ENCODE data around the gene DICER1.

- TF ChIP-seq EZH2 (IDR thresholded peaks at IDR 0.05; ENCODE audit: low read depth, unreplicated experiment) (no peak), POLR2AphosphoS5 (IDR thresholded peaks at IDR 0.05; ENCODE audit: low read depth) (no peak), CREB1 (CRISPR knock-in tag; IDR thresholded peaks at IDR 0.05; ENCODE audit: low read depth) (no peak), ETS1 (IDR thresholded peaks at IDR 0.05) (no peak), JUNB (IDR thresholded peaks at IDR 0.05; ENCODE audit: unreplicated experiment) (no peak), EZH2phosphoT487 (IDR thresholded peaks at IDR 0.05; ENCODE audit: unreplicated experiment) (no peak), NANOG (IDR thresholded peaks at IDR 0.05; ENCODE audit: borderline replicate concordance) (no peak), ZNF331 (CRISPR knock-in tag; IDR thresholded peaks at IDR 0.05; ENCODE audit: low read depth) (no peak), ZNF114 (CRISPR knock-in tag; IDR thresholded peaks at IDR 0.05) (no peak), STAT1 (IDR thresholded peaks at IDR 0.05; ENCODE audit: unreplicated experiment) (no peak)
- TF ChIP-seq, protein P1, sequence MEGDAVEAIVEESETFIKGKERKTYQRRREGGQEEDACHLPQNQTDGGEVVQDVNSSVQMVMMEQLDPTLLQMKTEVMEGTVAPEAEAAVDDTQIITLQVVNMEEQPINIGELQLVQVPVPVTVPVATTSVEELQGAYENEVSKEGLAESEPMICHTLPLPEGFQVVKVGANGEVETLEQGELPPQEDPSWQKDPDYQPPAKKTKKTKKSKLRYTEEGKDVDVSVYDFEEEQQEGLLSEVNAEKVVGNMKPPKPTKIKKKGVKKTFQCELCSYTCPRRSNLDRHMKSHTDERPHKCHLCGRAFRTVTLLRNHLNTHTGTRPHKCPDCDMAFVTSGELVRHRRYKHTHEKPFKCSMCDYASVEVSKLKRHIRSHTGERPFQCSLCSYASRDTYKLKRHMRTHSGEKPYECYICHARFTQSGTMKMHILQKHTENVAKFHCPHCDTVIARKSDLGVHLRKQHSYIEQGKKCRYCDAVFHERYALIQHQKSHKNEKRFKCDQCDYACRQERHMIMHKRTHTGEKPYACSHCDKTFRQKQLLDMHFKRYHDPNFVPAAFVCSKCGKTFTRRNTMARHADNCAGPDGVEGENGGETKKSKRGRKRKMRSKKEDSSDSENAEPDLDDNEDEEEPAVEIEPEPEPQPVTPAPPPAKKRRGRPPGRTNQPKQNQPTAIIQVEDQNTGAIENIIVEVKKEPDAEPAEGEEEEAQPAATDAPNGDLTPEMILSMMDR (conservative IDR thresholded peaks at IDR 0.05; ENCODE audit: low read depth in 2 of 2), result no peak
- TF ChIP-seq, protein P2, sequence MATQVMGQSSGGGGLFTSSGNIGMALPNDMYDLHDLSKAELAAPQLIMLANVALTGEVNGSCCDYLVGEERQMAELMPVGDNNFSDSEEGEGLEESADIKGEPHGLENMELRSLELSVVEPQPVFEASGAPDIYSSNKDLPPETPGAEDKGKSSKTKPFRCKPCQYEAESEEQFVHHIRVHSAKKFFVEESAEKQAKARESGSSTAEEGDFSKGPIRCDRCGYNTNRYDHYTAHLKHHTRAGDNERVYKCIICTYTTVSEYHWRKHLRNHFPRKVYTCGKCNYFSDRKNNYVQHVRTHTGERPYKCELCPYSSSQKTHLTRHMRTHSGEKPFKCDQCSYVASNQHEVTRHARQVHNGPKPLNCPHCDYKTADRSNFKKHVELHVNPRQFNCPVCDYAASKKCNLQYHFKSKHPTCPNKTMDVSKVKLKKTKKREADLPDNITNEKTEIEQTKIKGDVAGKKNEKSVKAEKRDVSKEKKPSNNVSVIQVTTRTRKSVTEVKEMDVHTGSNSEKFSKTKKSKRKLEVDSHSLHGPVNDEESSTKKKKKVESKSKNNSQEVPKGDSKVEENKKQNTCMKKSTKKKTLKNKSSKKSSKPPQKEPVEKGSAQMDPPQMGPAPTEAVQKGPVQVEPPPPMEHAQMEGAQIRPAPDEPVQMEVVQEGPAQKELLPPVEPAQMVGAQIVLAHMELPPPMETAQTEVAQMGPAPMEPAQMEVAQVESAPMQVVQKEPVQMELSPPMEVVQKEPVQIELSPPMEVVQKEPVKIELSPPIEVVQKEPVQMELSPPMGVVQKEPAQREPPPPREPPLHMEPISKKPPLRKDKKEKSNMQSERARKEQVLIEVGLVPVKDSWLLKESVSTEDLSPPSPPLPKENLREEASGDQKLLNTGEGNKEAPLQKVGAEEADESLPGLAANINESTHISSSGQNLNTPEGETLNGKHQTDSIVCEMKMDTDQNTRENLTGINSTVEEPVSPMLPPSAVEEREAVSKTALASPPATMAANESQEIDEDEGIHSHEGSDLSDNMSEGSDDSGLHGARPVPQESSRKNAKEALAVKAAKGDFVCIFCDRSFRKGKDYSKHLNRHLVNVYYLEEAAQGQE (IDR thresholded peaks at IDR 0.05; ENCODE audit: unreplicated experiment), result no peak
- TF ChIP-seq, protein P3, sequence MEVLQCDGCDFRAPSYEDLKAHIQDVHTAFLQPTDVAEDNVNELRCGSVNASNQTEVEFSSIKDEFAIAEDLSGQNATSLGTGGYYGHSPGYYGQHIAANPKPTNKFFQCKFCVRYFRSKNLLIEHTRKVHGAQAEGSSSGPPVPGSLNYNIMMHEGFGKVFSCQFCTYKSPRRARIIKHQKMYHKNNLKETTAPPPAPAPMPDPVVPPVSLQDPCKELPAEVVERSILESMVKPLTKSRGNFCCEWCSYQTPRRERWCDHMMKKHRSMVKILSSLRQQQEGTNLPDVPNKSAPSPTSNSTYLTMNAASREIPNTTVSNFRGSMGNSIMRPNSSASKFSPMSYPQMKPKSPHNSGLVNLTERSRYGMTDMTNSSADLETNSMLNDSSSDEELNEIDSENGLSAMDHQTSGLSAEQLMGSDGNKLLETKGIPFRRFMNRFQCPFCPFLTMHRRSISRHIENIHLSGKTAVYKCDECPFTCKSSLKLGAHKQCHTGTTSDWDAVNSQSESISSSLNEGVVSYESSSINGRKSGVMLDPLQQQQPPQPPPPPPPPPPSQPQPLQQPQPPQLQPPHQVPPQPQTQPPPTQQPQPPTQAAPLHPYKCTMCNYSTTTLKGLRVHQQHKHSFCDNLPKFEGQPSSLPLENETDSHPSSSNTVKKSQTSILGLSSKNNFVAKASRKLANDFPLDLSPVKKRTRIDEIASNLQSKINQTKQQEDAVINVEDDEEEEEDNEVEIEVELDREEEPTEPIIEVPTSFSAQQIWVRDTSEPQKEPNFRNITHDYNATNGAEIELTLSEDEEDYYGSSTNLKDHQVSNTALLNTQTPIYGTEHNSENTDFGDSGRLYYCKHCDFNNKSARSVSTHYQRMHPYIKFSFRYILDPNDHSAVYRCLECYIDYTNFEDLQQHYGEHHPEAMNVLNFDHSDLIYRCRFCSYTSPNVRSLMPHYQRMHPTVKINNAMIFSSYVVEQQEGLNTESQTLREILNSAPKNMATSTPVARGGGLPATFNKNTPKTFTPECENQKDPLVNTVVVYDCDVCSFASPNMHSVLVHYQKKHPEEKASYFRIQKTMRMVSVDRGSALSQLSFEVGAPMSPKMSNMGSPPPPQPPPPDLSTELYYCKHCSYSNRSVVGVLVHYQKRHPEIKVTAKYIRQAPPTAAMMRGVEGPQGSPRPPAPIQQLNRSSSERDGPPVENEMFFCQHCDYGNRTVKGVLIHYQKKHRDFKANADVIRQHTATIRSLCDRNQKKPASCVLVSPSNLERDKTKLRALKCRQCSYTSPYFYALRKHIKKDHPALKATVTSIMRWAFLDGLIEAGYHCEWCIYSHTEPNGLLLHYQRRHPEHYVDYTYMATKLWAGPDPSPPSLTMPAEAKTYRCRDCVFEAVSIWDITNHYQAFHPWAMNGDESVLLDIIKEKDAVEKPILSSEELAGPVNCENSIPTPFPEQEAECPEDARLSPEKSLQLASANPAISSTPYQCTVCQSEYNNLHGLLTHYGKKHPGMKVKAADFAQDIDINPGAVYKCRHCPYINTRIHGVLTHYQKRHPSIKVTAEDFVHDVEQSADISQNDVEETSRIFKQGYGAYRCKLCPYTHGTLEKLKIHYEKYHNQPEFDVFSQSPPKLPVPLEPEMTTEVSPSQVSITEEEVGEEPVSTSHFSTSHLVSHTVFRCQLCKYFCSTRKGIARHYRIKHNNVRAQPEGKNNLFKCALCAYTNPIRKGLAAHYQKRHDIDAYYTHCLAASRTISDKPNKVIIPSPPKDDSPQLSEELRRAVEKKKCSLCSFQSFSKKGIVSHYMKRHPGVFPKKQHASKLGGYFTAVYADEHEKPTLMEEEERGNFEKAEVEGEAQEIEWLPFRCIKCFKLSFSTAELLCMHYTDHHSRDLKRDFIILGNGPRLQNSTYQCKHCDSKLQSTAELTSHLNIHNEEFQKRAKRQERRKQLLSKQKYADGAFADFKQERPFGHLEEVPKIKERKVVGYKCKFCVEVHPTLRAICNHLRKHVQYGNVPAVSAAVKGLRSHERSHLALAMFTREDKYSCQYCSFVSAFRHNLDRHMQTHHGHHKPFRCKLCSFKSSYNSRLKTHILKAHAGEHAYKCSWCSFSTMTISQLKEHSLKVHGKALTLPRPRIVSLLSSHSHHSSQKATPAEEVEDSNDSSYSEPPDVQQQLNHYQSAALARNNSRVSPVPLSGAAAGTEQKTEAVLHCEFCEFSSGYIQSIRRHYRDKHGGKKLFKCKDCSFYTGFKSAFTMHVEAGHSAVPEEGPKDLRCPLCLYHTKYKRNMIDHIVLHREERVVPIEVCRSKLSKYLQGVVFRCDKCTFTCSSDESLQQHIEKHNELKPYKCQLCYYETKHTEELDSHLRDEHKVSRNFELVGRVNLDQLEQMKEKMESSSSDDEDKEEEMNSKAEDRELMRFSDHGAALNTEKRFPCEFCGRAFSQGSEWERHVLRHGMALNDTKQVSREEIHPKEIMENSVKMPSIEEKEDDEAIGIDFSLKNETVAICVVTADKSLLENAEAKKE (CRISPR knock-in tag; IDR thresholded peaks at IDR 0.05), result no peak
Measured at GRCh38 chr14:95075789-95076188, 81.5 kb downstream of the DICER1 start.
